ENCODE measurements around the gene FLCN.
"Not testable (repeated sequence)": the region's sequence is repeated elsewhere in the genome, so short reads cannot be mapped to it uniquely, and the experiment has no call there.

Gene FLCN, protein sequence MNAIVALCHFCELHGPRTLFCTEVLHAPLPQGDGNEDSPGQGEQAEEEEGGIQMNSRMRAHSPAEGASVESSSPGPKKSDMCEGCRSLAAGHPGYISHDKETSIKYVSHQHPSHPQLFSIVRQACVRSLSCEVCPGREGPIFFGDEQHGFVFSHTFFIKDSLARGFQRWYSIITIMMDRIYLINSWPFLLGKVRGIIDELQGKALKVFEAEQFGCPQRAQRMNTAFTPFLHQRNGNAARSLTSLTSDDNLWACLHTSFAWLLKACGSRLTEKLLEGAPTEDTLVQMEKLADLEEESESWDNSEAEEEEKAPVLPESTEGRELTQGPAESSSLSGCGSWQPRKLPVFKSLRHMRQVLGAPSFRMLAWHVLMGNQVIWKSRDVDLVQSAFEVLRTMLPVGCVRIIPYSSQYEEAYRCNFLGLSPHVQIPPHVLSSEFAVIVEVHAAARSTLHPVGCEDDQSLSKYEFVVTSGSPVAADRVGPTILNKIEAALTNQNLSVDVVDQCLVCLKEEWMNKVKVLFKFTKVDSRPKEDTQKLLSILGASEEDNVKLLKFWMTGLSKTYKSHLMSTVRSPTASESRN

DNA sequence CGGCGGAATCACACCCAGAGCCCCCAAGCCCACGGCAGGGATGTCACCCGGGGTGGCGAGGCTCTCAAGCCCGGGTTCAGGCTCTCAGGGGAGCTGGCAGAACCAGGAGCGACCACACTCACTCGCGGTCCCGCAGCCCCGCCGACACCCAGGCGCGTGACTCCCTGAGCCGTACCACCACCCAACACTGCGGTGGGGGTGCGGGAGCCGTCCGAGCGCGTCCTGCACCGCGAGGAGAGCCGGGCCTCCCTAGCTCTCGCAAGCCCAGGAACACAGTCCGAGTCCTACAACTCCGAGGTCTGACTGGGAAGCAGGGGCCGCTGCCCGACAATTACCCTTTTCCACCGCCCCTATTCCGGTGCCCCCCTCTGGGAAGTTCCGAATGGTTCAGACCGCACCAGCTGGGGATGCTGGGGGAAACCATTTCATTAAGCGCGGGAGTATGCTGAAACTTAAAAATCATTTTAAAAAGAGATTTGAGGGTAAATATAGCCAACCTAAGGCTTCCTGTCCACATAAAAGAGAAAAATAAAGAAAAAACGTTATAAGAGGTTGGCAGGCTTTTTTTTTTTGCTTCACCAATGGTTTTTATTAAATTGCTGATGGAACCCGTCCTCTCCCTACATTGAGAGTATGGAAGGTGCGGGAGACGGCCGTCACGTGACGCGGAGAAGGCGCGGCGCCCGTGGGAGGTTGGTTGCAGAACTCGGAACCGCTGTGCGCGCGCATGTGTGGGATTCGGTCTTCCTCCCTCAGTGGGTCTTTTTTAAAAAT is at the start of gene FLCN:
FLCN (minus strand) TSS at position 143 of the 774 bp plus-strand sequence. CDS start 9,031 bp downstream, outside the sequence.
- DNase-seq: peak; percentile 83

DNA sequence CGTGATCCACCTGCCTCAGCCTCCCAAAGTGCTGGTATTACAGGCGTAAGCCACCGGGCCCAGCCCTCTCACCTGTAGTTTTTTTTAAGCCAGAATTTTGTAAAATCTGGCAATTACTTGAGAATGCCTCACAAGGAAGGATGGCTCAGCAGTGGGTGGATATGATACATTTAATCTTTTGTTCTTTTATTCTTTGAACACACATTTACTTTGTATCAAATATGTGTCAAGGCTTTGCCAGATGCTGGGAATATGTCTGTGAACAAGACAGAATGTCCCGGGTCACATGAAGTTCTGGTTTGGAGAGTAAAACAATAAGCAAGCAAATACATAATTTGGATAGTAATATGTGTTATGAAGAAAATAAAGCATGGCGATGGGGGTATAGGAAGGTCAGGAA is 49.0 kb upstream of the FLCN start:
- DNase-seq: no peak

DNA sequence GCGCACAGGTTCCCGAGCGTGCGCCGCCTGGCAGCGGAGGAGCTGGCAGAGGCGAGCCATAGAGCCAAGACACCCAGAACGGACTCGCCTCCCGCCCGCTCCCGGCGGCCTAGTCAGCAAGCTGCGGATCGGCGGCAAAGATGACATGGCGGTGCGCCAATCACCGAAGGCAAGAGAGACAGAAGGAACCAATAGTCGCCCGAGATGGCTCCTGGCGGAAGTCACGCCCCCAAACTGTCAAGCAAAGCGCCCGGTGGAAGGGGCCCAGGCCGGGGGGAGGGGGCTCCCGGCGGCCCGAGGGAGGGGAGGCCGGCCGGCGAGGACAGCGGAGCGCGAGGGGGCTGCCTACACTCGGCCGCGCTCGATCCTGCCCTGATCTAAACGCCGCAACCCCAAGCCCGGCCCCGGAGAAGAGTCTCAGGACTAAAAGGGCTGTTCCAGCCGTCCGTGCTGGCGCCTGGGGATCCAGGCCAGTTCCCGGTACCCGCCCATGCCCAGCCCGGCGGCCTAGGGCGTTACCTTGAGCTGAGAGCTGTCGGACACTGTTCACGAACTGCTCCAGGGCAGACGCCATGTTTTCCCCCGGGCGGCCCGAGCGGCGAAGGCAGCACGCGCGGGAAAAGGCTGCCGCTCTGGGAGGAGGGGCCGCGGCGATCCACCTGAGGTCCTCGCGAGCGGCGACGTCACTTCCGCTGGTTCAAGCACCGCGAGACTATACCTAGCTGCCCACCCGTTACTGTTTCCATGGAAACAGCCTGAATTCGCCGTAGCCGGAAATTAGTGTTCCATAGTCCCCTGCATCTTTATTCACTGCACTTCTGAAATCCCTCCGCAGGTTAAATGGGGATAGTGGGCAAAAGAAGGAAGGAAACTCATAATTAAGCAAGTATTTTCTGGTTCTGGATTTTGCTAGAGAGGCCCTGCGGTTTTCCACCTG is 43.9 kb upstream of the FLCN start, which contains the start of gene COPS3:
COPS3 (minus strand) TSS at position 634 of the 937 bp plus-strand sequence; CDS start at position 574, 60 bp downstream.
- peak; percentile 95 for DNase-seq

DNA sequence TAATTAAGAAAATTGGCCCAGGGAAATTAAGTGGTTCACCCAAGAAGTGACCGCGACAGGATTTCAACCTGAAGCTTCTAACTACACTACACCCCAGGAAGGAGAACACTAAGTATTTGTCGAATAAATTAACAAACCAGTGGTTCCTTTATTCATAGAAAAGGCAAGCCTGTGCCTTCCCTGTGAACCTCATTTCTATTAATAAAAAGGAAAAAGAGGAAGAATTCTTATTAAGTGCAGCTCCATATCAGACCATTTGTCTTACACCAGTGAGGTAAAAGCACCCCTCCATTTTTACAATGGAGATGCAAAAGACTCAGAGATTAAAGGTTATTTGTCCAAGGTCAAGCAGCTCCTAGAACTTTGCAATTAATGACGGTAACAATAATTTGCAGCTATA is 42.3 kb upstream of the FLCN start:
- no peak for DNase-seq

DNA sequence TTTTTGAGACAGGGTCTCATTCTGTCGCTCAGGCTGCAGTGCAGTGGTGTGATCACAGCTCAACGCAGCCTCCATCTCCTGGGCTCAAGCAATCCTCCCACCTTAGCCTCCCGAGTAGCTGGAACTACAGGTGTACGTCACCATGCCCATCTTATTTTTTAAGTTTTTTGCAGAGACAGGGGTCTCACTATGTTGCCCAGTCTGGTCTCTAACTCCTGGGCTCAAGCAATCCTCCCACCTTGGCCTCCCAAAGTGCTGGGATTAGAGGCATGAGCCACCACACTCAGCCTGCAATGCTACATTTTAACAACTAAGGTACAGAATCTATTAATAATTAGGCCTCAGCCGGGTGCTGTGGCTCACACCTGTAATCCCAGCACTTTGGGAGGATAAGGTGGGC is 40.5 kb upstream of the FLCN start:
- not testable (repeated sequence) for DNase-seq

DNA sequence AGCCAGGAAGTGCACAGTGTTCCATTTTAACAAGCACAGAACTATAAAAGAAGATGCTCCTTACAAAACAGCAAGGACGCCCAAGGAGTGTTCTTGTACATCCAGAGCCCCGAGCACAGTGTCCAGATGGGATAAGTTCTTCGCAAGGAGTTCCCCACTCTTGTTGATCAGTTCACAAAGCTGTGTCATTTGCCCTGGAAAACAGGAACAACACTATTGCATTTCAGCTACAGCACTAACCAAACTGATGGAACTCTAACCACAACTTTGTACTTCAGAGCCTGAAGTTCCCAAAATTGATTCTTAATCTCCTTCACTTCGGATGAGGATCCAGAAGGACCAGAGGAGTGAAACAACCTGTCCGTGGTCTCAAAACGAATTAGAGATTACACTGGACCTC is 39.0 kb upstream of the FLCN start:
- no peak for DNase-seq

DNA sequence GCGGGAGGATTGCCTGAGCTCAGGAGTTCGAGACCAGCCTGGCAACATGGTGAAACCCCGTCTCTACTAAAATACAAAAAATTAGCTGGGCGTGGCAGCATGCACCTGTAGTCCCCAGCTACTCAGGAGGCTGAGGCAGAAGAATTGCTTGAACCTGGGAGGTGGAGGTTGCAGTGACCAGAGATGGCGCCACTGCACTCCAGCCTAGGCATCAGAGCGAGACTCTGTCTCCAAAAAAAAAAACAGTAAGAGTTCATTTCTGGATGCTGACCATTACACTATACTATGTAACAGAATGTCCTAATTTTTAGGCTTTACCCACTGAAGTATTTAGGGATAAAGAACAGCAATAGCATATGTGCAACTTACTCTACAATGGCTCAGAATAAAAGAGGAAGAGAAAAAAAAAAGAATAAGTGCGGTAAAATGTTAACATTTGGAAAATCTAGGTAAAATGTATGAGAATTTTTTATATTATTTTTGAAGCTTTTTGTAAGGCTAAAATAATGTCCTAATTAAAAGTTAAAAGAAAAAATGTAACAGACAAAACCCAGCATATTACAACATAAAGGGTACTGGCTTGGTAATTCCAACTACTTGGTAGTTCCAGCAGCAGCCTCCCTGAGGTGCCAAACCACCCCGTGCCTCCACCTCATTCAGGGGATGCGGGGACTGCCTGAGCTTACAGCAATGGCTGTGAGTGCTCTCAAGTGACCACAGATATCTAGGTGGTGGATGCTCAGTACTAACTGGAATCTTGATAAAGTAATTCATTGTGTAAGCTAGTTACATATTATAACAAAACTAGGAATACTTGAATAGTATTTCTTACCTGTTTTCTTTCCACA is 33.2 kb upstream of the FLCN start:
- DNase-seq: no peak

DNA sequence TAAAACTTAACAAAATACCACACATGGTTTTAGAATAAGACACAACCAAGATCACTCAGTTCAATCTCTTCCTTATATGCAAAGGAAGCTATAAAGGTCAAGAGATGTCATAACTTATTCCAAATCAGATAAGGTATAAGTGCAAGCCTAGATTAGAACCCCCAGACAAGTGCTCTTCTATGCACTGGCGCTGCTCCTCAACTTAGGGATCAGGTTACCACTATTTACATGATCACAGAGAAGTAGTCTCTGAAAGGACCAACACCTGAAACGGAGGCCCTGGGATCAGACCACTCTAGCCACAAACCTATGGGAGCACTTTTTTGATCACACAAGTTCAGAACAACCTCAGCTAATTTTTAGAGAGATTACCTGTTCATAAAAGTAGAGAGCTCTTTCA is 27.5 kb upstream of the FLCN start:
- DNase-seq: no peak

DNA sequence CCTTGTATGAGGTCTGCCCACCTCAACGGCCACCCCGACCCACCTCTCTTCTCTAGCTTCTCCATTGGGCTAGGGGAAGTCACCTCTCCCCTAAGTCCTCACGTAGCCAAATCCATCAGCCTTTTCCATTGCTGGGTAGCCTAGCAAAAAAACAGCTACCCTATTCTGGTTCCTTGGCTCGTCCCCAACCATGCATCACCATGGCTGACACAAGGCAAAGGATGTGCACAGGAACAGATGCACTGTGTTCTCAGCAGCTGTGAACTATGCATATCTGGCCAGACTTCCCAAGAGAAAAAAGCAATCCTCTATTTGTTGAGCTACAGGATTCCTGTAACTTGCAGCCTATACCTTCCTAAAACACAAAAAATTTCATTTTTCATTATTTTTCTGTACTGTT is 22.0 kb upstream of the FLCN start:
- no peak for DNase-seq

DNA sequence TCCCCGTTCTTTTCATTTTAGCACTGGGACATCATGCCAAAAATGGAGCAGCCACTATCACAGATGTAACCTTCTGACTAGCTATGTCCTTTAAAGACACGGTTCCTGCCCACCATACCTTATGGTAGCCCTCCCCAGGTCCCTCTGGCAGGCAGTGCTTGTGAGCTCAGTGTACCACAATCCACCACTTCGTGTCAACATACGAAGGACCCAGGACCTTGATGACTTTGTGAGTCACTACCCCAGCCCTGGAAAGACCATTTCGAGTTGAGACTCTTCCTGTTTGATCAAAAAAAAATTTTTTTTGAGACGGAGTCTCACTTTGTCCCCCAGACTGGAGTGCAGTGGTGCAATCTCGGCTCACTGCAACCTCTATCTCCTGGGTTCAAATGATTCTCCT is 21.0 kb upstream of the FLCN start:
- DNase-seq: no peak

DNA sequence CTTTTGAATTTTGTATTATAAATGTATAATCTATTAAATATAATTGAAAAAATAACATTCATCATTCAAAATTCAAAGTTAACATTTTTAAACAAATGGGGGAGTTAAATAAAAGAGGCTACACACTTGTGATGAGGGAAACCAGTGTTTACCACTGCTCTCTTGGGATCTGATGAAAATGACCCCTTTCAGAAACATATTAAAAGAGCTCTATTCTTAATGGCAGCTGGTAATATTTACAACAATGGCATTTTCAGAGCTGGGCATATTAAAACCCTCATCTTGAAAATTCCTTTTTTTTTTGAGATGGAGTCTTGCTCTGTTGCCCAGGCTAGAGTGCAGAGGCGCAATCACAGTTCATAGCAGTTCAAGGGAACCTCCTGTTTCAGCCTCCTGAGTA is 19.3 kb upstream of the FLCN start:
- DNase-seq: no peak

DNA sequence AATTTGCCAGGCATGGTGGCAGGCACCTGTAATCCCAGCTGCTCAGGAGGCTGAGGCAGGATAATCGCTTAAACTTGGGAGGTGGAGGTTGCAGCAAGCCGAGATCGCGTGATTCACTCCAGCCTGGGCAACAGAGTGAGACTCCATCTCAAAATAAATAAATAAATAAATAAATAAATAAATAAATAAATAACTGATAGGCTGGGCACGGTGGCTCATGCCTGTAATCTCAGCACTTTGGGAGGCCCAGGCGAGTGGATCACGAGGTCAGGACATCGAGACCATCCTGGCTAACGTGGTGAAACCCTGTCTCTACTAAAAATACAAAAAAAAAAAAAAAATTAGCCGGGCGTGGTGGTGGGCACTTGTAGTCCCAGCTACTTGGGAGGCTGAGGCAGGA is 18.7 kb upstream of the FLCN start:
- DNase-seq: not testable (repeated sequence)

DNA sequence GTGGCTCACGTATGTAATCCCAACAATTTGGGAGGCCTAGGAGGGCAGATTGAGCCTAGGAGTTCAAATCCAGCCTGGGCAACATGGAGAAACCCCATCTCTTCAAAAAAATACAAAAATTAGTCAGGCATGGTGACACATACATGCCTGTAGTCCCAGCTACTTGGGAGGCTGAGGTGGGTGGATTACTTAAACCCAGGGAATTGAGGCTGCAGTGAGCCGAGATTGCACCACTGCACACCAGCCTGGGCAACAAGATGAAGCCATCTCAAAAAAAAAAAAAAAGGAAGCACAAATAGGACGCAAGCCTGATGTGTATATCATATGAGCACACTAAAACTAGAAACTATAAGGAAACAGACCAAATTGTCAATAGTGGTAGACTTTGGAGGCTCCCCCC is 17.1 kb upstream of the FLCN start:
- no peak for DNase-seq

DNA sequence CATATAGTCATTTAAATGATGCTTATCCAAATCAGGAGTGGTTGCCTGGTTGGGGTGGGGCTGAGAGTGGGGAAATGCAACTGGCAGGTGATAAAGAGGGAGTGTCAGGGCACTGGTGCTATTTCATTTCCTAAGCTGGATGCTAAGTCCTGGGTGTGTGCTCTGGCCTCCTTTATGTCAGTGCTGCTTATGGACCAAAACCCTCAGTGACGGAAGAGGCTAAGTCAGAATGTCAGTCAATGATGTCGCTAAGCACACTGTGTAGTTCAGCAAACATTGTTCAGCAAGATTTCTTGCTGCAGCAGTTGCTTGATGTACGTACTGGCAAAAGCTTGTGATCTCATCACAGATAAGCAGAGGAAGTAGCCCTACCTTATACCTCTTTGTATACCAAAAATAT is 16.4 kb upstream of the FLCN start:
- DNase-seq: no peak

DNA sequence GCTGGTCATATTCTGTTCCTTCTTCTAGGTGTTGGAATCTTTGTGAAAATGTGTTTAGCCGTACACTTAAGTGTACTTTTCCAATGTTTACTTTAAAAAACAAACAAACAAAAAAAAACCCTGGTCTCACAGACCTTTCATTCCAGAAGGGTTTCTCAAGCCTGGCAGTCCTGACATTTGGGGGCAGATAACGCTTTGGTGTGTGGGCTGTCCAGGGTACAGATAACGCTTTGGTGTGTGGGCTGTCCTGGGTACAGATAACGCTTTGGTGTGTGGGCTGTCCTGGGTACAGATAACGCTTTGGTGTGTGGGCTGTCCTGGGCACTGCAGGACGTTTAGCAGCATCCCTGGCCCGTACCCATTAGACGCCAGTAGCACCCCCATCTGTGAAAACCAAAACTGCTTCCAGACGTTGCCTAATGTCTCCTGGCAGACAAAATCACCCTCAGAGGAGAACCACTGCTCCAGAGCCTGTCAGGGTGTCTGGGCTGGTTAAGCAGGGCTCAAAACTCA is 15.2 kb upstream of the FLCN start:
- DNase-seq: no peak

DNA sequence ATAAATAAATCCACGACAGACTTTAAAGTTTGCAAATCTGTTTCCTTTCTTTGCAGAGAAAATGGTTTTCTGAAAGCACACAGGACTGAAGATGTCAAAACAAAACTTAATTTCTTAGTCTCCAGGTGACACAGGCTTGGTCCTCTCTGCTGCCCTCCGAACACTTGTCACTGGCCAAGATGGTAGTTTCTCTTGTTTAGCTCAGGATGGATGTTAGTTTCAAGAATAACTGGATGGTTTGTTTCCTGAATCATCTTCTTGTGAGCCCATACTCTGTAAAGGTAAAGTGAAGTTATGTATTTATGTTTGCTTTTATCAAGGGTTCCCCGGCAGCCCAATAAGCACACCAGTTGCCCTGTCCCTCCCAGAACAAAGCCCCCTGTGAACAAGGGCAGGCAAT is 9.9 kb upstream of the FLCN start:
- no peak for DNase-seq

DNA sequence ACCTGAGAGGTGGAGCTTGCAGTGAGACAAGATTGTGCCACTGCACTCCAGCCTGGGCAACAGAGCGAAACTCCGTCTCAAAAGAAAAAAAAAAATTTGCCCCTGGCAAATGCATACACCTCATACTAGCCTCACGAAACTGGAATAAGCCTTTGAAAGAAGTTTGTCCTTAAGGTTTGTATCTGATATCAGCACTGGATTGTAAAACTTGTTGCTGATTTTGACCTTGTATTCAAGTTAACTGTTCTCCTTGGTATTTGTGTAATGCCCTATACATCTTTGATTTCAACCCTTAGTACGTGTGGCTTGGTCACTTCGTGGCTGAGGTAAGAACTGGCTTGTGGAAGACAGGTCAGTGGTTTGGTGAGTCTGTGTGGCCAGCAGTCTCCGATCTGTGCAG is 6.2 kb upstream of the FLCN start:
- DNase-seq: no peak

DNA sequence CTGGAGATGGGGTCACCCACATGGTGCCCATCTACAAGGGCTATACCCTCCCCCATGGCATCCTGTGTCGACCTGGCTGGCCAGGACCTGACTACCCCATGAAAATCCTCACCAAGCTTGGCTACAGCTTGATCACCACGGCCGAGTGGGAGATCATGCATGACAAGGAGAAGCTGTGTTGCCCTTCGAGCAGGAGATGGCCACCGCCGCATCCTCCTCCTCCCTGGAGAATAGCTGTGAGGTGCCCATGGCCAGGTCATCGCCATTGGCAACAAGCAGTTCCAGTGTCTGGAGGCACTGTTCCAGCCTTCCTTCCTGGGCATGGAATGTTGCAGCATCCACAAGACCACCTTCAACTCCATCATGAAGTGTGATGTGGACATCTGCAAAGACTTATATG is 5.3 kb upstream of the FLCN start:
- no peak for DNase-seq

DNA sequence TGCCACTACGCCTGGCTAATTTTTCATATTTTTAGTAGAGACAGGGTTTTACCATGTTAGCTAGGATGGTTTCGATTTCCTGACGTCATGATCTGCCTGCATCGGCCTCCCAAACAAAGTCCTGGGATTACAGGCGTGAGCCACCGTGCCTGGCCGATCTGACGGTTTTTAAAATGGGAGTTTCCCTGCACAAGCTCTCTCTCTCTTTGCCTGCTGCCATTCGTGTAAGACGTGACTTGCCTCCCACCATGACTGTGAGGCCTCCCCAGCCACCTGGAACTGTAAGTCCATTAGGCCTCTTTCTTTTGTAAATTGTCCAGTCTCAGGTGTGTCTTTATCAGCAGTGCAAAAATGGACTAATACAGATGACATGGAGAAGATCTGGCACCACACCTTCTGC is 4.7 kb upstream of the FLCN start:
- no peak for DNase-seq

DNA sequence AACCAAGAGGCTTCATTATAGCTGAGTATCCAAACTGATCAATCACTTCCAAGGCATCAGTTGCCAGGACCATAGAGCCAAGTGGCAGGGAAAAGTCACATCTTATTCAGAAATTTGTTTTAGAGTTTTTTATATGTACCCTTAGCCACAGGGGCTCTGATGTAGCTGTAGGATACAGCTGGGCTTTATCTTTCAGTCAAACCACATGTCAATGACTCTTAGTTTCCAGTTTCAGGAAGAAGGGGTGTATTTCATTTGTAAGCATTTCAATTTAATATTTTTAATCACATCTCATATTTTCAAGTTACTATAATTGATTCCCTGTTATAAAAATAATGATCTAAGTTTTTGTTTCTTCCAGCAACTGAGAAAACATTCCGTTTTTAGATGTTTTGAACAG is 2.9 kb upstream of the FLCN start:
- no peak for DNase-seq

DNA sequence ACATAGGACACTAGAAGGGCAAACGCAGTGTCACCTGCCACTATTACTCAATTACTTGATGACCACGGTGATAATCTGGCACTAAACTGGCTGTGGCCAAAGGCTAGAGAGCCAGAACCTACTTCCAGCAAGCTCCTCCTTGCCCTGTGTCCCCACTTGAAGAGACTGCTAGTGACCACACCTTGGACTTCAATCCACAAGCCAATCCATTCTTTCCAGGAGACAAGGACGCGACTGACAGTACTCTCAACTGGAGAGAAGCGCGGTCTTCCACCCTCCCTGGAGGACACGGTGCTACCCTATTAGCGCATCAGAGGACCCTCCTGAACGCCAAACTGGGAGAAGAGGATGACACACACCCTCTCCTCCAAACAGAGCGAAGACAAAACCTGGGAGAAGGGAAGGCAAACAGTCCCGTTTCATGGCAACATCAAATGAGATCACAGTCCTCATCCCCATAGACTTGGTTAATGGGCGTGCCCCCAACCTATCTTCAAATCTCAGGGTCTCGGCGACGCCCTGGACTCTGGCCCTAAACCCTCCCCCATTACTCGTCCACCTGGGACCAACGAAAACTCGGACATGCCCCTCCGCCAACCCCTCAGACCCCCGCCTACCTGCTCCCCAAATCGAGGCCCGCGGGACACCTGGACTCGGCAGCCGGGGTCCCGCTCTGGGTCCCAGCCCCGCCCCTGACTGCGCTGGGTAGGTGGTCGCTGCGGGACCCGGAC is 508 bp downstream of the FLCN start:
- DNase-seq: no peak
